GM12878 (cell line): ENCODE measurements around the gene DPYSL3. TPM values are rescaled to one million over a fixed set of nuclear protein-coding genes. Genes with fewer than 3 reads are reported as not detected.

Experiments used
- ATAC-seq: fragments of 200-7000 bp; cut with Tn5 transposase; 3 replicates; pipeline ENCODE4 v1.9.1; 2020; ENCODE audit warnings: mild to moderate bottlenecking, moderate library complexity
- BruUV-seq: library from RNA; stranded (reverse); fragments of 400-500 nt; replicated peaks from 2 replicates; lab custom pipeline; 2021; lab: Mats Ljungman, UMichigan
- CTCF ChIA-PET: fragments of 300-600 bp; sonication (Branson Sonifier 250); formaldehyde crosslinking; extraction: SDS; loops from one replicate; lab custom pipeline; 2021; ENCODE audit warnings: inconsistent platforms; lab: Yijun Ruan, JAX
- POLR2A ChIA-PET: fragments of 350-600 bp; formaldehyde crosslinking; extraction: SDS; loops from one replicate; lab custom pipeline; 2021; ENCODE audit warnings: inconsistent platforms; lab: Charles Lee
- RAD21 ChIA-PET: fragments of 300-600 bp; sonication (Branson Sonifier 250); formaldehyde crosslinking; loops from one replicate; lab custom pipeline; 2023; ENCODE audit warnings: antibody characterized with exemption; ENCODE audit not compliant: unreplicated experiment; lab: Charles Lee
- SMC1A ChIA-PET: fragments of 300-600 bp; sonication (Branson Sonifier 250); formaldehyde crosslinking; loops from one replicate; lab custom pipeline; 2023; ENCODE audit not compliant: unreplicated experiment, uncharacterized antibody; lab: Charles Lee
- DNase-seq: peaks from one replicate; pipeline ENCODE4 v3.0.0-alpha.2; 2011; ENCODE audit warnings: low read depth, low spot score
- FAIRE-seq: peaks from 3 replicates; lab custom pipeline; 2011; peaks lifted over from hg19 to GRCh38; lab: Jason Lieb, UNC
- H2AFZ ChIP-seq: 2 replicates; pipeline ENCODE4 v1.6.0; 2011; ENCODE audit warnings: low read depth, low read length, control low read depth; ENCODE audit not compliant: control insufficient read depth
- H3K27ac ChIP-seq: 2 replicates; pipeline ENCODE4 v1.5.1; 2011; ENCODE audit warnings: control low read depth; ENCODE audit not compliant: control insufficient read depth, insufficient read depth
- H3K27me3 ChIP-seq, 2 experiments: replicated peaks in 1 of 2; 2 replicates each; pipeline versions ENCODE4 v1.6.0 to v1.6.1; 2011; ENCODE audit warnings: low read length in 1 of 2; ENCODE audit not compliant: control insufficient read depth in 2 of 2, insufficient read depth in 2 of 2
- H3K36me3 ChIP-seq, 2 experiments: 2 replicates each; pipeline ENCODE4 v1.5.1; 2011; ENCODE audit warnings: low read length in 1 of 2; ENCODE audit not compliant: control insufficient read depth in 2 of 2, insufficient read depth in 2 of 2
- H3K4me1 ChIP-seq: 2 replicates; pipeline ENCODE4 v1.6.1; 2011; ENCODE audit warnings: mild to moderate bottlenecking, low read length, moderate library complexity, mixed read lengths; ENCODE audit not compliant: control insufficient read depth, insufficient read depth
- H3K4me2 ChIP-seq: 2 replicates; pipeline ENCODE4 v1.6.0; 2011; ENCODE audit warnings: control low read depth; ENCODE audit not compliant: control insufficient read depth, insufficient read depth
- H3K4me3 ChIP-seq: fragments of 200-600 bp; sonication (generic); 2 replicates; pipeline ENCODE4 v1.5.1; 2016
- H3K79me2 ChIP-seq: 2 replicates; pipeline ENCODE4 v1.6.0; 2011; ENCODE audit warnings: low read length; ENCODE audit not compliant: control insufficient read depth, insufficient read depth
- H3K9ac ChIP-seq: 2 replicates; pipeline ENCODE4 v1.8.0; 2011; ENCODE audit warnings: low read length, control low read depth, mixed read lengths; ENCODE audit not compliant: control insufficient read depth, insufficient read depth
- H3K9me3 ChIP-seq: replicated peaks from 3 replicates; pipeline ENCODE4 v1.5.1; 2011; ENCODE audit warnings: mild to moderate bottlenecking, low read length; ENCODE audit not compliant: control insufficient read depth, insufficient read depth
- H4K20me1 ChIP-seq: 2 replicates; pipeline ENCODE4 v1.6.0; 2011; ENCODE audit not compliant: control insufficient read depth, insufficient read depth
- ASH2L ChIP-seq: fragments of 300-600, 200-600 bp; sonication (generic); IDR thresholded peaks from 2 replicates; pipeline ENCODE4 v1.6.1; 2017; ENCODE audit warnings: low read depth, mild to moderate bottlenecking, borderline replicate concordance
- ATF3 ChIP-seq: IDR thresholded peaks from 2 replicates; pipeline ENCODE4 v1.6.1; 2011; ENCODE audit warnings: low read depth, mild to moderate bottlenecking, low read length, moderate library complexity, borderline replicate concordance; ENCODE audit errors: extremely low read depth
- IKZF2 ChIP-seq, 2 experiments: fragments of 450-650 bp; IDR thresholded peaks; 2 replicates each; pipeline ENCODE4 v1.6.1; 2017; ENCODE audit warnings: mild to moderate bottlenecking in 2 of 2, moderate library complexity in 2 of 2
- IRF3 ChIP-seq: fragments of 450-650 bp; IDR thresholded peaks from 2 replicates; pipeline ENCODE4 v1.6.1; 2014; ENCODE audit warnings: mild to moderate bottlenecking
- NR2C2 ChIP-seq: IDR thresholded peaks from 2 replicates; pipeline ENCODE4 v1.6.1; 2011; ENCODE audit warnings: borderline replicate concordance, low read depth; ENCODE audit not compliant: control insufficient read depth, insufficient read length
- POLR2AphosphoS2 ChIP-seq: IDR thresholded peaks from 2 replicates; pipeline ENCODE4 v1.6.1; 2011; ENCODE audit warnings: low read depth, mild to moderate bottlenecking, low read length, improper control_type of control experiment, moderate library complexity
- RCOR1 ChIP-seq: conservative IDR thresholded peaks from 2 replicates; pipeline ENCODE4 v1.6.1; 2012; ENCODE audit warnings: low read depth, low read length, improper control_type of control experiment
- RELA ChIP-seq: fragments of 450-650 bp; IDR thresholded peaks from 2 replicates; pipeline ENCODE4 v1.8.0; 2014; ENCODE audit warnings: borderline replicate concordance; ENCODE audit not compliant: partially characterized antibody
- SREBF2 ChIP-seq: IDR thresholded peaks from 2 replicates; pipeline ENCODE4 v1.6.1; 2012; ENCODE audit warnings: mild to moderate bottlenecking, low read length
- SUZ12 ChIP-seq: fragments of 200-600 bp; sonication (generic); IDR thresholded peaks from one replicate; pipeline ENCODE4 v1.6.1; 2018; ENCODE audit warnings: antibody characterized with exemption, mild to moderate bottlenecking; ENCODE audit not compliant: unreplicated experiment
- TCF3 ChIP-seq: IDR thresholded peaks from 2 replicates; pipeline ENCODE4 v1.6.1; 2012; ENCODE audit warnings: low read depth, mild to moderate bottlenecking, low read length, borderline replicate concordance; ENCODE audit not compliant: insufficient read depth
- WGBS: methylation state at CpG from one replicate; pipeline ENCODE4 v1.1.6; 2016; ENCODE audit warnings: low lambda C conversion rate; ENCODE audit not compliant: insufficient replicate concordance, insufficient coverage; ENCODE audit errors: missing lambda C conversion rate; 5-methylcytosine and 5-hydroxymethylcytosine counted together
- in situ Hi-C: fragments of 300-500 bp; cut with MboI; formaldehyde crosslinking; loops from 9 replicates; pipeline ENCODE4 v1.14.3; 2018; ENCODE audit warnings: mixed read lengths
- intact Hi-C: fragments of 100-400 bp; cut with micrococcal nuclease; formaldehyde crosslinking; loops from one replicate; pipeline ENCODE4 v1.14.2; 2022; ENCODE audit not compliant: unreplicated experiment
- polyA plus RNA-seq, 11 experiments: library from polyadenylated mRNA; depleted of rRNA in 4 of 11; unstranded in 6 of 11; stranded (reverse) in 5 of 11; fragments of >200 nt; fragmentation: Nextera tagmentation in 4 of 11; fragmentation: Illumina TruSeq in 1 of 11; extraction: Ambion mirVana in 4 of 11; extraction: Trizol in 1 of 11; gene quantifications; 1 replicate in 1 of 11; 2 replicates in 10 of 11; pipeline versions ENCODE4 v1.2.1 to v1.2.3, GENCODE V29; 2011 to 2016; ENCODE audit warnings: inconsistent platforms in 2 of 11, missing spikeins in 2 of 11, low read depth in 1 of 11
- total RNA-seq, 4 experiments: library from RNA; depleted of rRNA in 3 of 4; stranded (reverse); fragments of >200 nt in 3 of 4; fragmentation: Illumina TruSeq in 1 of 4; extraction: Trizol in 1 of 4; gene quantifications; 2 replicates each; pipeline versions ENCODE4 v1.2.1 to v1.2.3, GENCODE V29; 2013 to 2021
- TF ChIP-seq, protein P1 (sequence below): fragments of 450-650 bp; IDR thresholded peaks from 2 replicates; pipeline ENCODE4 v1.6.1; 2017; ENCODE audit warnings: low read depth, mild to moderate bottlenecking, moderate library complexity
- TF ChIP-seq, protein P2 (sequence below): fragments of 450-650 bp; conservative IDR thresholded peaks from 2 replicates; pipeline ENCODE4 v1.6.1; 2017; ENCODE audit warnings: mild to moderate bottlenecking, moderate library complexity

DPYSL3 gene
- total and polyA plus RNA-seq, 10 of the 15 experiments (the other 5 are each of a cell fraction or from before 2014, with no cell fraction given): 0.08 to 1.5 (median 0.45) TPM; not detected in 1

DNA sequence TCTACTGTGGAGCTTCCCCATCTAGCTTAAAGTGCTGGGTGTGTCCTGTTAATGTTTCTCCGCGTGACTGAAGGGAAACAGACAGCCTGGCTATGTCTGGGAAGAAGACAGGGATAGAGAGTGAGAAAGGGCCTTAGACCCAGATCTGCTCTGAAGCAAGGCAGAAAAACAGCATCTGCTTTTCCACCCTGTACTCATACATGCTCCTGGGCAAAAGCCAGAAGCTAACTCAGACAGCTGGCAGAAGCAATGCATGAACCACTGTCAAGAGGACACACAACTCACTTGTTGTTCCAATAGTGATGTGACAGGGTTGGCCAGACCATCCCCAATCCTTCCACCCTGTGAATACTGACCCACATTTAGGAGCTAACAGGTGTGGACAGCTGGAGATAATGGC, 63.3 kb downstream of the DPYSL3 start:
- ChIA-PET RAD21 (no interaction called here), CTCF (interaction anchor here (0.6 to 2.4 kb wide), 4 partner anchors 8 to 261 kb away, joined by 3 to 8 read pairs (median 4); no protein-coding TSS in a partner anchor)
- DNase-seq: no peak
- WGBS: 89% methylated on average over 2 of the region's 2 CpGs
- no TSS peak for BruUV-seq
- no peak for TF ChIP-seq IKZF2 (IDR thresholded peaks at IDR 0.05)
- no peak for TF ChIP-seq RCOR1
- no peak for TF ChIP-seq SUZ12
- TF ChIP-seq ATF3: no peak
- TF ChIP-seq RELA: no peak
- TF ChIP-seq, protein P1, sequence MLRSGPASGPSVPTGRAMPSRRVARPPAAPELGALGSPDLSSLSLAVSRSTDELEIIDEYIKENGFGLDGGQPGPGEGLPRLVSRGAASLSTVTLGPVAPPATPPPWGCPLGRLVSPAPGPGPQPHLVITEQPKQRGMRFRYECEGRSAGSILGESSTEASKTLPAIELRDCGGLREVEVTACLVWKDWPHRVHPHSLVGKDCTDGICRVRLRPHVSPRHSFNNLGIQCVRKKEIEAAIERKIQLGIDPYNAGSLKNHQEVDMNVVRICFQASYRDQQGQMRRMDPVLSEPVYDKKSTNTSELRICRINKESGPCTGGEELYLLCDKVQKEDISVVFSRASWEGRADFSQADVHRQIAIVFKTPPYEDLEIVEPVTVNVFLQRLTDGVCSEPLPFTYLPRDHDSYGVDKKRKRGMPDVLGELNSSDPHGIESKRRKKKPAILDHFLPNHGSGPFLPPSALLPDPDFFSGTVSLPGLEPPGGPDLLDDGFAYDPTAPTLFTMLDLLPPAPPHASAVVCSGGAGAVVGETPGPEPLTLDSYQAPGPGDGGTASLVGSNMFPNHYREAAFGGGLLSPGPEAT: no peak
- no peak for TF ChIP-seq SREBF2
- TF ChIP-seq ASH2L: no peak
- no peak for TF ChIP-seq IRF3
- TF ChIP-seq, protein P2, sequence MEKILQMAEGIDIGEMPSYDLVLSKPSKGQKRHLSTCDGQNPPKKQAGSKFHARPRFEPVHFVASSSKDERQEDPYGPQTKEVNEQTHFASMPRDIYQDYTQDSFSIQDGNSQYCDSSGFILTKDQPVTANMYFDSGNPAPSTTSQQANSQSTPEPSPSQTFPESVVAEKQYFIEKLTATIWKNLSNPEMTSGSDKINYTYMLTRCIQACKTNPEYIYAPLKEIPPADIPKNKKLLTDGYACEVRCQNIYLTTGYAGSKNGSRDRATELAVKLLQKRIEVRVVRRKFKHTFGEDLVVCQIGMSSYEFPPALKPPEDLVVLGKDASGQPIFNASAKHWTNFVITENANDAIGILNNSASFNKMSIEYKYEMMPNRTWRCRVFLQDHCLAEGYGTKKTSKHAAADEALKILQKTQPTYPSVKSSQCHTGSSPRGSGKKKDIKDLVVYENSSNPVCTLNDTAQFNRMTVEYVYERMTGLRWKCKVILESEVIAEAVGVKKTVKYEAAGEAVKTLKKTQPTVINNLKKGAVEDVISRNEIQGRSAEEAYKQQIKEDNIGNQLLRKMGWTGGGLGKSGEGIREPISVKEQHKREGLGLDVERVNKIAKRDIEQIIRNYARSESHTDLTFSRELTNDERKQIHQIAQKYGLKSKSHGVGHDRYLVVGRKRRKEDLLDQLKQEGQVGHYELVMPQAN: no peak
- no peak for TF ChIP-seq POLR2AphosphoS2
- TF ChIP-seq TCF3: no peak
- no peak for TF ChIP-seq NR2C2
- TF ChIP-seq, all 136 proteins: peak for 0
- no peaks in the 10 kb centered on the region; a peak in 1 of 4 replicates for H3K27me3 ChIP-seq
- H3K36me3 ChIP-seq: no peaks in the 10 kb centered on the region
- FAIRE-seq (no peak), ATAC-seq (no peak)
- no peak overlapping the region for H3K27ac ChIP-seq
- H3K79me2 ChIP-seq: no peaks in the 10 kb centered on the region
- ChIA-PET POLR2A (no interaction called here), SMC1A (no interaction called here)
- no peak overlapping the region for H3K9ac ChIP-seq
- no peak overlapping the region for H3K4me2 ChIP-seq
- no peaks in the 10 kb centered on the region for H4K20me1 ChIP-seq
- in situ Hi-C loops (no loop called here), intact Hi-C loops (no loop called here)
- H3K4me1 ChIP-seq: no peaks in the 10 kb centered on the region
- no peak overlapping the region for H3K4me3 ChIP-seq
- no peaks in the 10 kb centered on the region; the same call in 2 of the 3 replicates for H3K9me3 ChIP-seq
- H2AFZ ChIP-seq: no peak overlapping the region
